Umbilical cord (tissue), 2 donors: Measurements from ENCODE around the gene CDKN2AIP. TPM values are rescaled to one million over a fixed set of nuclear protein-coding genes. Genes with fewer than 3 reads are reported as not detected.

Source experiments
- DNase-seq: peaks from one replicate; pipeline ENCODE4 v3.0.0-alpha.2; 2015; ENCODE audit warnings: low spot score
- total RNA-seq: library from RNA; depleted of rRNA; stranded (reverse); fragments of >200 nt; gene quantifications from one replicate; pipeline ENCODE4 v1.2.3, GENCODE V29; 2014; ENCODE audit warnings: low replicate concordance; ENCODE audit not compliant: insufficient read depth

CDKN2AIP gene
- total RNA-seq, 1 donor from 2014 or later, result 15.2 TPM

DNA sequence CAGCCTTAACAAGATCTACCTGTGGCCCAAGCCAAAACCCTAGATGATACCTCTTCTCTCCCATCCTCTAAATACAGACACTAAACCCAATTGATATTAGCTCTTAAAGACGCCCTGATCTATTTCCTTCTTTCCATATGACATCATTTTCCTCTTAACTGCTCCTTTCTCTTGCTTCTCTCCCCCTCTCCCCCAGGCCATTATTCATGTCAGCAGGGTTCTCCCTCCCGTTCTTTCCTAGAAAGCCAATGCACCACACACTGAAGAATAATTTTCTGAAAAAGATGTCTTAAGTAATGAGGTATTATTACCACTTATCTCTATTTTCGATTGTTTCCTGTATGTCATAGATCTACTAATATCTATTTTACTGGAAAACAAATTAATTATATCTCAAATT, 50.7 kb downstream of the CDKN2AIP start:
- no peak for DNase-seq

Other genes with a start within 250 kb of the CDKN2AIP start
- 0.72 TPM for gene CLDN22, start 124.4 kb upstream of the CDKN2AIP start, total RNA-seq
- not detected for gene CLDN24, start 122.2 kb upstream of the CDKN2AIP start, total RNA-seq
- gene ING2, start 60.4 kb downstream of the CDKN2AIP start, total RNA-seq, result 9.9 TPM
- gene RWDD4, start 214.5 kb downstream of the CDKN2AIP start, total RNA-seq, result 10.8 TPM
- gene TRAPPC11, start 214.7 kb downstream of the CDKN2AIP start, total RNA-seq, result 64.5 TPM